IMR-90 (cell line): ENCODE results near the gene SPACA7. TPM values are rescaled to one million over a fixed set of nuclear protein-coding genes. Genes with fewer than 3 reads are reported as not detected.

Experiments used
- ATAC-seq: fragments of 200-7000 bp; cut with Tn5 transposase; 2 replicates; pipeline ENCODE4 v1.9.1; 2020; ENCODE audit warnings: low read depth, mild to moderate bottlenecking, moderate library complexity
- BruUV-seq: library from RNA; stranded (reverse); fragments of 400-500 nt; replicated peaks from 2 replicates; lab custom pipeline; 2021; lab: Mats Ljungman, UMichigan
- CTCF ChIA-PET: fragments of 300-600 bp; formaldehyde crosslinking; extraction: SDS; loops from one replicate; lab custom pipeline; 2021; ENCODE audit warnings: antibody characterized with exemption; lab: Yijun Ruan, JAX
- POLR2A ChIA-PET: fragments of 300-600 bp; sonication (Branson Sonifier 250); formaldehyde crosslinking; loops from one replicate; lab custom pipeline; 2022; ENCODE audit warnings: antibody characterized with exemption; ENCODE audit not compliant: unreplicated experiment; lab: Charles Lee
- DNase-seq: peaks from one replicate; pipeline ENCODE4 v3.0.0; 2013
- H2AFZ ChIP-seq: replicated peaks from 2 replicates; pipeline ENCODE3; 2013; ENCODE audit warnings: low read length, mild to moderate bottlenecking; ENCODE audit not compliant: poor library complexity
- H2AK5ac ChIP-seq: 2 replicates; pipeline ENCODE4 v1.6.1; 2013; ENCODE audit warnings: low read depth, low read length, inconsistent platforms
- H2AK9ac ChIP-seq: replicated peaks from 2 replicates; pipeline ENCODE3; 2013; ENCODE audit warnings: mild to moderate bottlenecking, low read depth, low read length, moderate library complexity; ENCODE audit not compliant: poor library complexity
- H2BK120ac ChIP-seq: 2 replicates; pipeline ENCODE4 v1.6.1; 2013; ENCODE audit warnings: low read depth, low read length, inconsistent platforms
- H2BK15ac ChIP-seq: 3 replicates; pipeline ENCODE4 v1.6.1; 2013; ENCODE audit warnings: low read depth, low read length, inconsistent platforms
- H2BK20ac ChIP-seq: 2 replicates; pipeline ENCODE4 v1.6.1; 2013; ENCODE audit warnings: low read depth, mild to moderate bottlenecking, inconsistent platforms, low read length, moderate library complexity
- H2BK5ac ChIP-seq: 2 replicates; pipeline ENCODE4 v1.6.1; 2013; ENCODE audit warnings: mild to moderate bottlenecking, low read depth, low read length, inconsistent platforms; ENCODE audit not compliant: poor library complexity, severe bottlenecking
- H3K14ac ChIP-seq: replicated peaks from 2 replicates; pipeline ENCODE4 v1.6.1; 2013; ENCODE audit warnings: low read depth, low read length, inconsistent platforms
- H3K18ac ChIP-seq: 2 replicates; pipeline ENCODE4 v1.6.1; 2013; ENCODE audit warnings: low read depth, low read length, control low read depth
- H3K23ac ChIP-seq: 2 replicates; pipeline ENCODE4 v1.6.1; 2013; ENCODE audit warnings: low read depth, low read length, inconsistent platforms
- H3K27ac ChIP-seq: 2 replicates; pipeline ENCODE4 v1.5.1; 2013; ENCODE audit warnings: mild to moderate bottlenecking, control low read depth, low read length; ENCODE audit not compliant: insufficient read depth
- H3K27me3 ChIP-seq: 2 replicates; pipeline ENCODE4 v1.6.1; 2013; ENCODE audit warnings: low read length; ENCODE audit not compliant: control insufficient read depth, insufficient read depth
- H3K36me3 ChIP-seq: 2 replicates; pipeline ENCODE4 v1.6.1; 2013; ENCODE audit warnings: low read length, mixed read lengths; ENCODE audit not compliant: control insufficient read depth, insufficient read depth
- H3K4ac ChIP-seq: 2 replicates; pipeline ENCODE4 v1.6.1; 2013; ENCODE audit warnings: low read depth, low read length, inconsistent platforms
- H3K4me1 ChIP-seq: 2 replicates; pipeline ENCODE4 v1.6.1; 2013; ENCODE audit warnings: low read length, mixed read lengths; ENCODE audit not compliant: control insufficient read depth, insufficient read depth
- H3K4me2 ChIP-seq: 2 replicates; pipeline ENCODE4 v1.6.1; 2013; ENCODE audit warnings: low read depth, mild to moderate bottlenecking, control low read depth, low read length, moderate library complexity
- H3K4me3 ChIP-seq: 2 replicates; pipeline ENCODE4 v1.5.1; 2013; ENCODE audit warnings: low read depth, mild to moderate bottlenecking, control low read depth, low read length, moderate library complexity; ENCODE audit not compliant: insufficient read depth
- H3K56ac ChIP-seq: 2 replicates; pipeline ENCODE4 v1.6.1; 2013; ENCODE audit warnings: low read length, inconsistent platforms; ENCODE audit not compliant: insufficient read depth; ENCODE audit errors: extremely low read depth
- H3K79me1 ChIP-seq, 2 experiments: 2 replicates each; pipeline ENCODE4 v1.6.1; 2013; ENCODE audit warnings: low read length in 2 of 2, inconsistent platforms in 1 of 2, low read depth in 1 of 2
- H3K9ac ChIP-seq: 2 replicates; pipeline ENCODE4 v1.6.1; 2013; ENCODE audit warnings: low read depth, low read length, control low read depth
- H3K9me1 ChIP-seq: 2 replicates; pipeline ENCODE4 v1.6.1; 2013; ENCODE audit warnings: low read length, inconsistent platforms; ENCODE audit not compliant: insufficient read depth
- H3K9me3 ChIP-seq: 2 replicates; pipeline ENCODE4 v1.6.1; 2013; ENCODE audit warnings: low read length; ENCODE audit not compliant: control insufficient read depth, insufficient read depth
- H4K20me1 ChIP-seq: 2 replicates; pipeline ENCODE4 v1.6.1; 2013; ENCODE audit warnings: low read length, inconsistent platforms; ENCODE audit not compliant: insufficient read depth
- H4K5ac ChIP-seq: 2 replicates; pipeline ENCODE4 v1.6.1; 2013; ENCODE audit warnings: mild to moderate bottlenecking, low read depth, low read length, control low read depth
- H4K8ac ChIP-seq, 2 experiments: 2 replicates each; pipeline ENCODE4 v1.6.1; 2013; ENCODE audit warnings: low read depth in 2 of 2, low read length in 2 of 2, control low read depth in 1 of 2, inconsistent platforms in 1 of 2
- H4K91ac ChIP-seq: 2 replicates; pipeline ENCODE4 v1.6.1; 2013; ENCODE audit warnings: low read depth, low read length, inconsistent platforms; ENCODE audit not compliant: insufficient read depth
- BHLHE40 ChIP-seq: fragments of 150-350 bp; IDR thresholded peaks from 2 replicates; pipeline ENCODE4 v1.6.1; 2016; ENCODE audit warnings: mild to moderate bottlenecking, low read depth, low read length
- CEBPB ChIP-seq: IDR thresholded peaks from 2 replicates; pipeline ENCODE4 v1.6.1; 2012; ENCODE audit warnings: low read depth, low read length, improper control_type of control experiment
- CHD1 ChIP-seq: IDR thresholded peaks from 2 replicates; pipeline ENCODE4 v1.6.1; 2012; ENCODE audit warnings: low read depth, low read length, improper control_type of control experiment
- FOS ChIP-seq: fragments of 150-350 bp; IDR thresholded peaks from 2 replicates; pipeline ENCODE4 v1.6.1; 2016; ENCODE audit warnings: low read depth, low read length
- MAFK ChIP-seq: IDR thresholded peaks from 2 replicates; pipeline ENCODE4 v1.6.1; 2012; ENCODE audit warnings: low read depth, low read length, improper control_type of control experiment
- MAZ ChIP-seq: IDR thresholded peaks from 2 replicates; pipeline ENCODE4 v1.6.1; 2012; ENCODE audit warnings: low read depth, mild to moderate bottlenecking, low read length, improper control_type of control experiment, moderate library complexity, borderline replicate concordance
- POLR2A ChIP-seq: IDR thresholded peaks from 2 replicates; pipeline ENCODE4 v1.6.1; 2012; ENCODE audit warnings: mild to moderate bottlenecking, low read depth, low read length
- RAD21 ChIP-seq: IDR thresholded peaks from 2 replicates; pipeline ENCODE4 v1.6.1; 2012; ENCODE audit warnings: low read length, improper control_type of control experiment
- RCOR1 ChIP-seq: IDR thresholded peaks from 2 replicates; pipeline ENCODE4 v1.6.1; 2012; ENCODE audit warnings: mild to moderate bottlenecking, low read length, improper control_type of control experiment; ENCODE audit not compliant: insufficient replicate concordance
- SMC3 ChIP-seq: fragments of 150-350 bp; IDR thresholded peaks from 2 replicates; pipeline ENCODE4 v1.6.1; 2016; ENCODE audit warnings: low read depth, mild to moderate bottlenecking, antibody characterized with exemption, low read length, moderate library complexity
- WGBS, 2 experiments: methylation state at CpG; one replicate each; pipeline versions ENCODE4 v1.1.5 to v1.1.7; 2013; ENCODE audit warnings: missing lambda C conversion rate in 2 of 2; ENCODE audit not compliant: insufficient read length in 1 of 2; ENCODE audit errors: extremely low coverage in 2 of 2; 5-methylcytosine and 5-hydroxymethylcytosine counted together
- dilution Hi-C: fragments of 300-500 bp; cut with HindIII; formaldehyde crosslinking; loops from one replicate; pipeline ENCODE4 v1.14.3; 2018; ENCODE audit warnings: low sequenced_read_pairs; ENCODE audit not compliant: unreplicated experiment
- in situ Hi-C: fragments of 300-500 bp; cut with MboI; formaldehyde crosslinking; loops from 3 replicates; pipeline ENCODE4 v1.14.3; 2019; ENCODE audit warnings: low sequenced_read_pairs, inconsistent platforms, mixed read lengths
- intact Hi-C: fragments of 100-400 bp; cut with micrococcal nuclease; formaldehyde crosslinking; loops from 2 replicates; pipeline ENCODE4 v1.10.0; 2022
- polyA plus RNA-seq, 3 experiments: library from polyadenylated mRNA; depleted of rRNA; stranded (reverse); fragments of >200 nt; gene quantifications; 2 replicates each; pipeline ENCODE4 v1.2.3, GENCODE V29; 2012; ENCODE audit warnings: low replicate concordance in 1 of 3
- total RNA-seq: library from RNA; depleted of rRNA; stranded (reverse); fragments of >200 nt; gene quantifications from 2 replicates; pipeline ENCODE4 v1.2.3, GENCODE V29; 2012
- TF ChIP-seq, protein P1 (sequence below): conservative IDR thresholded peaks from 2 replicates; pipeline ENCODE4 v1.5.1; 2012; ENCODE audit warnings: mild to moderate bottlenecking, low read depth, low read length, improper control_type of control experiment
- TF ChIP-seq, protein P2 (sequence below): fragments of 150-350 bp; IDR thresholded peaks from 2 replicates; pipeline ENCODE4 v1.6.1; 2017; ENCODE audit warnings: mild to moderate bottlenecking, antibody characterized with exemption, low read length, low read depth
- TF ChIP-seq, protein P3 (sequence below): fragments of 150-350 bp; IDR thresholded peaks from 2 replicates; pipeline ENCODE4 v1.6.1; 2016; ENCODE audit warnings: low read depth, mild to moderate bottlenecking, low read length, moderate library complexity, borderline replicate concordance

SPACA7 gene
- total and polyA plus RNA-seq, 2 of the 4 experiments (the other 2 are of a cell fraction): not detected

DNA sequence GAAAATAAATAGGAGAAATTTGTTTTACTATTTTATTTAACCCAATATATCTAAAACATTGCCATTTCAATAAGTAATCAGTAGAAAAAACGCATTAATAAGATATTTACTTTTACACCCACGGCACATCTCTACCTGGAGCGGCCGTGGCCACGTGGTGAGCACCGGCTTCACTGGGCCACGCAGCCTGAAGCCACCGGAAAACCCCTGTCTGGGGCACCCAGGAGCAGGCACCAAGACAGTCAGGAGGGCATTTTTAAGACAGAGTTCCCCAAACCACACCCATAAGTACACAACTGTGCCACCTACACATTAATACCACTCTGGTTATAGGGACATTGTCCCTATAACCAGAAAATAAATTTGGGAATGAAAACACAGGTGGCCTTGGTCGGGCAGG lies 80.9 kb downstream of the SPACA7 start:
- H3K4ac ChIP-seq: no peak overlapping the region
- H3K9ac ChIP-seq: no peak overlapping the region
- H3K23ac ChIP-seq: no peak overlapping the region
- WGBS, 2 experiments: 88% methylated on average over 1 of the region's 9 CpGs; no CpG with 5 or more reads in 1 of the 2 experiments
- H2AFZ ChIP-seq: no peak overlapping the region
- H4K8ac ChIP-seq: no peak overlapping the region
- no peaks in the 10 kb centered on the region for H3K9me1 ChIP-seq
- no peak overlapping the region for H3K14ac ChIP-seq
- H2BK120ac ChIP-seq: no peak overlapping the region
- H3K9me3 ChIP-seq: no peaks in the 10 kb centered on the region; the same call in 1 of the 2 replicates
- TF ChIP-seq MAFK (no peak), POLR2A (no peak), RAD21 (no peak), CEBPB (no peak), BHLHE40 (no peak), MAZ (no peak), RCOR1 (no peak), FOS (no peak), CHD1 (no peak), SMC3 (no peak)
- TF ChIP-seq, protein P1, sequence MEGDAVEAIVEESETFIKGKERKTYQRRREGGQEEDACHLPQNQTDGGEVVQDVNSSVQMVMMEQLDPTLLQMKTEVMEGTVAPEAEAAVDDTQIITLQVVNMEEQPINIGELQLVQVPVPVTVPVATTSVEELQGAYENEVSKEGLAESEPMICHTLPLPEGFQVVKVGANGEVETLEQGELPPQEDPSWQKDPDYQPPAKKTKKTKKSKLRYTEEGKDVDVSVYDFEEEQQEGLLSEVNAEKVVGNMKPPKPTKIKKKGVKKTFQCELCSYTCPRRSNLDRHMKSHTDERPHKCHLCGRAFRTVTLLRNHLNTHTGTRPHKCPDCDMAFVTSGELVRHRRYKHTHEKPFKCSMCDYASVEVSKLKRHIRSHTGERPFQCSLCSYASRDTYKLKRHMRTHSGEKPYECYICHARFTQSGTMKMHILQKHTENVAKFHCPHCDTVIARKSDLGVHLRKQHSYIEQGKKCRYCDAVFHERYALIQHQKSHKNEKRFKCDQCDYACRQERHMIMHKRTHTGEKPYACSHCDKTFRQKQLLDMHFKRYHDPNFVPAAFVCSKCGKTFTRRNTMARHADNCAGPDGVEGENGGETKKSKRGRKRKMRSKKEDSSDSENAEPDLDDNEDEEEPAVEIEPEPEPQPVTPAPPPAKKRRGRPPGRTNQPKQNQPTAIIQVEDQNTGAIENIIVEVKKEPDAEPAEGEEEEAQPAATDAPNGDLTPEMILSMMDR: no peak
- TF ChIP-seq, protein P2, sequence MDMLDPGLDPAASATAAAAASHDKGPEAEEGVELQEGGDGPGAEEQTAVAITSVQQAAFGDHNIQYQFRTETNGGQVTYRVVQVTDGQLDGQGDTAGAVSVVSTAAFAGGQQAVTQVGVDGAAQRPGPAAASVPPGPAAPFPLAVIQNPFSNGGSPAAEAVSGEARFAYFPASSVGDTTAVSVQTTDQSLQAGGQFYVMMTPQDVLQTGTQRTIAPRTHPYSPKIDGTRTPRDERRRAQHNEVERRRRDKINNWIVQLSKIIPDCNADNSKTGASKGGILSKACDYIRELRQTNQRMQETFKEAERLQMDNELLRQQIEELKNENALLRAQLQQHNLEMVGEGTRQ: no peak
- TF ChIP-seq, protein P3, sequence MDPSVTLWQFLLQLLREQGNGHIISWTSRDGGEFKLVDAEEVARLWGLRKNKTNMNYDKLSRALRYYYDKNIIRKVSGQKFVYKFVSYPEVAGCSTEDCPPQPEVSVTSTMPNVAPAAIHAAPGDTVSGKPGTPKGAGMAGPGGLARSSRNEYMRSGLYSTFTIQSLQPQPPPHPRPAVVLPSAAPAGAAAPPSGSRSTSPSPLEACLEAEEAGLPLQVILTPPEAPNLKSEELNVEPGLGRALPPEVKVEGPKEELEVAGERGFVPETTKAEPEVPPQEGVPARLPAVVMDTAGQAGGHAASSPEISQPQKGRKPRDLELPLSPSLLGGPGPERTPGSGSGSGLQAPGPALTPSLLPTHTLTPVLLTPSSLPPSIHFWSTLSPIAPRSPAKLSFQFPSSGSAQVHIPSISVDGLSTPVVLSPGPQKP: no peak
- no peak overlapping the region for H2AK5ac ChIP-seq
- H3K79me1 ChIP-seq: no peaks in the 10 kb centered on the region
- BruUV-seq: no TSS peak
- ChIA-PET POLR2A (no interaction called here), CTCF (no interaction called here)
- H2BK5ac ChIP-seq: no peak overlapping the region
- H2BK20ac ChIP-seq: no peak overlapping the region
- no peak overlapping the region for H4K91ac ChIP-seq
- no peaks in the 10 kb centered on the region for H3K36me3 ChIP-seq
- ATAC-seq: no peak
- H3K56ac ChIP-seq: no peak overlapping the region
- H3K4me3 ChIP-seq: no peak overlapping the region
- no peak overlapping the region for H2BK15ac ChIP-seq
- no peaks in the 10 kb centered on the region; the same call in 1 of the 2 replicates for H3K27me3 ChIP-seq
- H4K5ac ChIP-seq: no peak overlapping the region
- intact Hi-C loops: no loop called here
- no peak overlapping the region for H3K18ac ChIP-seq
- in situ Hi-C loops: no loop called here
- H3K4me1 ChIP-seq: no peaks in the 10 kb centered on the region
- no peaks in the 10 kb centered on the region for H4K20me1 ChIP-seq
- no peak overlapping the region for H2AK9ac ChIP-seq
- DNase-seq: no peak
- dilution Hi-C loops: no loop called here
- no peak overlapping the region for H3K27ac ChIP-seq
- no peak overlapping the region for H3K4me2 ChIP-seq
